ENCODE data around the gene NKAP. TPM values are rescaled to one million over a fixed set of nuclear protein-coding genes. Genes with fewer than 3 reads are reported as not detected.
A peak's percentile ranks its signal among the peaks of the same experiment; 100 is the strongest.
"Not testable (repeated sequence)": the region's sequence is repeated elsewhere in the genome, so short reads cannot be mapped to it uniquely, and the experiment has no call there.

The NKAP gene
- total RNA-seq, 1 experiment from 2014 or later = 9.8 TPM

GRCh38 chrX:119942831-119943184 is 743 bp downstream of the NKAP start:
- peaks cover 7% of the 10 kb centered on the region for H3K4me1 Mint-ChIP-seq (ENCODE audit: low read depth, unreplicated experiment)
- peaks cover 18% of the 10 kb centered on the region for H3K36me3 Mint-ChIP-seq (ENCODE audit: insufficient read depth, unreplicated experiment)
- CTCF ChIA-PET = interaction anchor here (0.5 kb wide), 1 partner anchor 823 kb away, joined by 3 read pairs; no protein-coding TSS in a partner anchor
- TF ChIP-seq CTCF (IDR thresholded peaks at IDR 0.05; ENCODE audit: unreplicated experiment) = no peak
- DNase-seq = no peak
- H3K27ac Mint-ChIP-seq (ENCODE audit: unreplicated experiment) = peak overlapping the region; percentile 92
- intact Hi-C loops (cut with micrococcal nuclease; ENCODE audit: unreplicated experiment) = no loop called here
- H3K27me3 Mint-ChIP-seq (ENCODE audit: unreplicated experiment) = no peaks in the 10 kb centered on the region
- H3K4me3 Mint-ChIP-seq (ENCODE audit: low read depth, unreplicated experiment) = peak overlapping the region; percentile 96
- H3K9me3 Mint-ChIP-seq (ENCODE audit: low read depth, unreplicated experiment) = no peaks in the 10 kb centered on the region
- no TSS peak for BruUV-seq (replicated peaks)

- H3K36me3 Mint-ChIP-seq (ENCODE audit: insufficient read depth, unreplicated experiment) = peaks cover 18% of the 10 kb centered on the region
- BruUV-seq (replicated peaks) = TSS peak; percentile 50
- H3K4me3 Mint-ChIP-seq (ENCODE audit: low read depth, unreplicated experiment) = peak overlapping the region; percentile 96
- CTCF ChIA-PET = no interaction called here
- no peaks in the 10 kb centered on the region for H3K9me3 Mint-ChIP-seq (ENCODE audit: low read depth, unreplicated experiment)
- TF ChIP-seq CTCF (IDR thresholded peaks at IDR 0.05; ENCODE audit: unreplicated experiment) = no peak
- H3K4me1 Mint-ChIP-seq (ENCODE audit: low read depth, unreplicated experiment) = peaks cover 7% of the 10 kb centered on the region
- no peaks in the 10 kb centered on the region for H3K27me3 Mint-ChIP-seq (ENCODE audit: unreplicated experiment)
- H3K27ac Mint-ChIP-seq (ENCODE audit: unreplicated experiment) = peak overlapping the region; percentile 92
- DNase-seq = no peak
- intact Hi-C loops (cut with micrococcal nuclease; ENCODE audit: unreplicated experiment) = no loop called here
Measured at GRCh38 chrX:119942173-119942819, 1.3 kb downstream of the NKAP start.

- no peak overlapping the region for H3K27ac Mint-ChIP-seq (ENCODE audit: unreplicated experiment)
- H3K9me3 Mint-ChIP-seq (ENCODE audit: low read depth, unreplicated experiment) = no peaks in the 10 kb centered on the region
- BruUV-seq (replicated peaks) = no TSS peak
- intact Hi-C loops (cut with micrococcal nuclease; ENCODE audit: unreplicated experiment) = no loop called here
- no peaks in the 10 kb centered on the region for H3K27me3 Mint-ChIP-seq (ENCODE audit: unreplicated experiment)
- H3K4me1 Mint-ChIP-seq (ENCODE audit: low read depth, unreplicated experiment) = peaks cover 7% of the 10 kb centered on the region
- no peak for DNase-seq
- H3K4me3 Mint-ChIP-seq (ENCODE audit: low read depth, unreplicated experiment) = peak overlapping the region; percentile 96
- peaks cover 18% of the 10 kb centered on the region for H3K36me3 Mint-ChIP-seq (ENCODE audit: insufficient read depth, unreplicated experiment)
- CTCF ChIA-PET = no interaction called here
- no peak for TF ChIP-seq CTCF (IDR thresholded peaks at IDR 0.05; ENCODE audit: unreplicated experiment)
Measured at GRCh38 chrX:119941336-119941735, 2.2 kb downstream of the NKAP start.

- Mint-ChIP-seq H3K27ac (ENCODE audit: unreplicated experiment) (peak overlapping the region; percentile 74), H3K4me1 (ENCODE audit: low read depth, unreplicated experiment) (no peaks in the 10 kb centered on the region), H3K9me3 (ENCODE audit: low read depth, unreplicated experiment) (no peaks in the 10 kb centered on the region), H3K36me3 (ENCODE audit: insufficient read depth, unreplicated experiment) (peaks cover 5% of the 10 kb centered on the region), H3K4me3 (ENCODE audit: low read depth, unreplicated experiment) (no peak overlapping the region), H3K27me3 (ENCODE audit: unreplicated experiment) (no peaks in the 10 kb centered on the region)
- no peak for TF ChIP-seq CTCF (IDR thresholded peaks at IDR 0.05; ENCODE audit: unreplicated experiment)
- CTCF ChIA-PET = no interaction called here
- BruUV-seq (replicated peaks) = no TSS peak
- DNase-seq = no peak
- intact Hi-C loops (cut with micrococcal nuclease; ENCODE audit: unreplicated experiment) = no loop called here
Measured at GRCh38 chrX:119935215-119935874, 8.2 kb downstream of the NKAP start.

GRCh38 chrX:119922391-119922790 is 21.2 kb downstream of the NKAP start:
- not testable (repeated sequence) for H3K36me3 Mint-ChIP-seq (ENCODE audit: insufficient read depth, unreplicated experiment)

More at GRCh38 chrX:119922391-119922790, 21.2 kb downstream of the NKAP start:
- H3K4me1 Mint-ChIP-seq (ENCODE audit: low read depth, unreplicated experiment); intact Hi-C loops (cut with micrococcal nuclease; ENCODE audit: unreplicated experiment); H3K4me3 Mint-ChIP-seq (ENCODE audit: low read depth, unreplicated experiment); DNase-seq; CTCF ChIA-PET; H3K27me3 Mint-ChIP-seq (ENCODE audit: unreplicated experiment); H3K27ac Mint-ChIP-seq (ENCODE audit: unreplicated experiment); BruUV-seq (replicated peaks); H3K9me3 Mint-ChIP-seq (ENCODE audit: low read depth, unreplicated experiment): not testable (repeated sequence)
